ENCODE results near the gene NHSL1. TPM values are rescaled to one million over a fixed set of nuclear protein-coding genes. Genes with fewer than 3 reads are reported as not detected.

NHSL1 gene
- total and polyA plus RNA-seq, 2 of the 8 experiments (the other 6 are each of a cell fraction or from before 2014, with no cell fraction given): 7.2 to 32.4 TPM

DNA sequence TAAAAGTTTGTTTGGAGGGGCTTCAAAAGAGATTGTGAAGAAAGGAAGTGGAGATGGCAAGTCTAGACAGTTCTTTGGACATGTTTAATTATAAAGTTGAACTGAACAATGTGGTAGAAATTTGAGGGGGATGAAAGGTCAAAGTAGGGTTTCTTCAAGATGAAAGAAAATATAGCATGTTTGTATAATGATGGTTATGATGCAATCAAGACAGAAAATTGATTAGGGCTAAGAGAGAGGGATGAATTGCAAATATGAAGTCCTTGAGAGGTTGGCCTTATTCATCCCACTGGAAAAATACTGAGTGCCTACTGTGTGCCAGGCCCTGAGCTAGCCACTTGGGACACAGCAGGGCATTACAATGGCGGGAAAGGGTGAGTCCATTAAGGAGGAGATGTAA is 37.6 kb downstream of the NHSL1 start:
- no peak overlapping the region for H4K5ac ChIP-seq (ENCODE audit: insufficient read length, low read depth, low read length)
- POLR2A ChIA-PET (ENCODE audit: partially characterized antibody): no interaction called here
- TF ChIP-seq MAFK (IDR thresholded peaks at IDR 0.05; ENCODE audit: low read depth, low read length): no peak
- no peak for TF ChIP-seq EP300 (IDR thresholded peaks at IDR 0.05; ENCODE audit: borderline replicate concordance in 1 of 2, low read depth in 2 of 2, low read length in 2 of 2)
- TF ChIP-seq KDM1A (IDR thresholded peaks at IDR 0.05; ENCODE audit: borderline replicate concordance, low read length): no peak
- TF ChIP-seq RAD21 (IDR thresholded peaks at IDR 0.05 in 1 of 2, conservative IDR thresholded peaks at IDR 0.05 in 1 of 2; ENCODE audit: low read depth in 2 of 2, low read length in 2 of 2): no peak
- TF ChIP-seq RFX5 (IDR thresholded peaks at IDR 0.05; ENCODE audit: borderline replicate concordance, low read depth, low read length): no peak

More for the DNA sequence above, 37.6 kb downstream of the NHSL1 start:
- WGBS, 2 experiments (ENCODE audit: extremely low coverage in 1 of 2, insufficient coverage in 1 of 2, insufficient read length in 1 of 2, insufficient replicate concordance in 2 of 2, low coverage in 1 of 2, low lambda C conversion rate in 2 of 2, missing lambda C conversion rate in 1 of 2): 79% methylated on average over 1 of the region's 1 CpG; no CpG with 5 or more reads in 1 of the 2 experiments
- Histone ChIP-seq H4K91ac (replicated peaks; ENCODE audit: insufficient read length, low read length) (no peak overlapping the region), H3K23ac (ENCODE audit: insufficient read length) (no peak overlapping the region), H3K9ac (replicated peaks in 1 of 4; ENCODE audit: extremely low read depth in 1 of 4, low read depth in 3 of 4, low read length in 3 of 4) (no peak overlapping the region), H4K8ac (ENCODE audit: extremely low read depth, insufficient read depth, low read length) (no peak overlapping the region), H3K79me1 (ENCODE audit: low read depth, low read length) (no peaks in the 10 kb centered on the region), H2BK12ac (ENCODE audit: low read depth, low read length) (no peak overlapping the region), H2BK15ac (ENCODE audit: low read length) (no peak overlapping the region), H3K36me3 (ENCODE audit: control insufficient read depth in 2 of 4, insufficient read depth in 4 of 4, low read length in 3 of 4) (peaks cover 0 to 16% (median 6%) of the 10 kb centered on the region in 4 experiments; a peak in 5 of 8 replicates), H3K18ac (ENCODE audit: extremely low read depth, low read length) (no peak overlapping the region), H3K27ac (ENCODE audit: low read depth, low read length) (no peak overlapping the region), H2AK5ac (ENCODE audit: low read depth, low read length) (no peak overlapping the region), H2BK20ac (ENCODE audit: low read length) (no peak overlapping the region), H4K20me1 (replicated peaks in 1 of 2; ENCODE audit: control insufficient read depth in 1 of 2, insufficient read depth in 2 of 2, low read length in 2 of 2) (no peaks in the 10 kb centered on the region), H3K23me2 (ENCODE audit: low read depth, low read length) (0 out of 2 replicates have a peak, but pooled peaks cover 2% of the 10 kb centered on the region), H3K4me1 (replicated peaks in 1 of 4; ENCODE audit: control insufficient read depth in 3 of 4, insufficient read depth in 4 of 4, low read length in 3 of 4) (no peaks in the 10 kb centered on the region), H3K14ac (ENCODE audit: insufficient read length) (no peak overlapping the region), H2BK5ac (ENCODE audit: low read depth, low read length) (no peak overlapping the region), H3K27me3 (replicated peaks in 1 of 4; ENCODE audit: control insufficient read depth in 3 of 4, extremely low read depth in 1 of 4, insufficient read depth in 3 of 4, low read length in 3 of 4) (no peaks in the 10 kb centered on the region), H3K9me3 (ENCODE audit: insufficient read depth in 2 of 2, low read depth in 1 of 2, low read length in 1 of 2) (no peaks in the 10 kb centered on the region), H3K4me2 (ENCODE audit: insufficient read depth in 1 of 2, low read depth in 2 of 2, low read length in 2 of 2) (no peak overlapping the region), H2AFZ (ENCODE audit: low read length) (no peak overlapping the region), H3K4ac (replicated peaks; ENCODE audit: insufficient read length, low read depth, low read length) (no peak overlapping the region), H3K56ac (replicated peaks; ENCODE audit: insufficient read length, low read depth, low read length) (no peak overlapping the region), H2BK120ac (replicated peaks; ENCODE audit: low read depth, low read length) (no peak overlapping the region), H3K79me2 (ENCODE audit: control insufficient read depth in 1 of 2, insufficient read depth in 2 of 2, low read length in 2 of 2) (no peaks in the 10 kb centered on the region), H3K4me3 (ENCODE audit: extremely low read depth in 1 of 4, insufficient read depth in 2 of 4, low read depth in 3 of 4, low read length in 4 of 4) (no peak overlapping the region)
- FAIRE-seq (no peak), DNase-seq (ENCODE audit: low read depth in 1 of 2, low spot score in 2 of 2) (no peak)
- CTCF ChIA-PET (ENCODE audit: partially characterized antibody): interaction anchor here (1.4 kb wide), 1 partner anchor 13 kb away, joined by 3 read pairs; no protein-coding TSS in a partner anchor
